Astrocyte (in vitro differentiated cells and primary cell): ENCODE data around the gene RAB4A.

Experiments
- EZH2 ChIP-seq: IDR thresholded peaks from 2 replicates; pipeline ENCODE4 v1.6.1; 2012; ENCODE audit warnings: mild to moderate bottlenecking, low read length, inconsistent platforms; ENCODE audit not compliant: insufficient read depth
- TF ChIP-seq, protein P1 (sequence below): IDR thresholded peaks from 2 replicates; pipeline ENCODE4 v1.5.1; 2011; ENCODE audit warnings: low read depth, mild to moderate bottlenecking, inconsistent platforms, low read length, moderate library complexity; ENCODE audit not compliant: insufficient read depth

DNA sequence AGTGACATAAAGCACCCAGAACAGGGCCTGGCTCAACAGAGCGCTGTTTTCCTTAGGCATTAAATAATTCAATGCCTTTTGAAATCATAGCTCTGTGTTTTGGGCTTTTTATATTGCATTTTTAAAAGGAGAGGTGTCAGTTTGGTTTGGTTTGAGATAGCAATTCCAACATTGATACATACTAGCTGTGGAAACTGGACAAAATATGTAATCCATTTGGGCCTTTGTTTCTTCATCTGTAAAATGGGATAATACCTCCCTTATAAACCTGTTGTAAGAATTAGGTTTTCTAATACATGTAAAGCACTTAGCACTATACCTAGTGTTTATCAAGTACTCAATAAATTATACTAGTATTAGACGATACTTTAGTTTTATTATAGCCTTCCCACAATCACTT, 8.7 kb upstream of the RAB4A start:
- TF ChIP-seq, protein P1, sequence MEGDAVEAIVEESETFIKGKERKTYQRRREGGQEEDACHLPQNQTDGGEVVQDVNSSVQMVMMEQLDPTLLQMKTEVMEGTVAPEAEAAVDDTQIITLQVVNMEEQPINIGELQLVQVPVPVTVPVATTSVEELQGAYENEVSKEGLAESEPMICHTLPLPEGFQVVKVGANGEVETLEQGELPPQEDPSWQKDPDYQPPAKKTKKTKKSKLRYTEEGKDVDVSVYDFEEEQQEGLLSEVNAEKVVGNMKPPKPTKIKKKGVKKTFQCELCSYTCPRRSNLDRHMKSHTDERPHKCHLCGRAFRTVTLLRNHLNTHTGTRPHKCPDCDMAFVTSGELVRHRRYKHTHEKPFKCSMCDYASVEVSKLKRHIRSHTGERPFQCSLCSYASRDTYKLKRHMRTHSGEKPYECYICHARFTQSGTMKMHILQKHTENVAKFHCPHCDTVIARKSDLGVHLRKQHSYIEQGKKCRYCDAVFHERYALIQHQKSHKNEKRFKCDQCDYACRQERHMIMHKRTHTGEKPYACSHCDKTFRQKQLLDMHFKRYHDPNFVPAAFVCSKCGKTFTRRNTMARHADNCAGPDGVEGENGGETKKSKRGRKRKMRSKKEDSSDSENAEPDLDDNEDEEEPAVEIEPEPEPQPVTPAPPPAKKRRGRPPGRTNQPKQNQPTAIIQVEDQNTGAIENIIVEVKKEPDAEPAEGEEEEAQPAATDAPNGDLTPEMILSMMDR, result no peak
- TF ChIP-seq EZH2, result no peak
